Endothelial cell of umbilical vein (primary cell): ENCODE data around the gene MAPT. TPM values are rescaled to one million over a fixed set of nuclear protein-coding genes. Genes with fewer than 3 reads are reported as not detected.

Experiments used
- BruUV-seq: library from RNA; stranded (reverse); fragments of 400-500 nt; replicated peaks from 2 replicates; lab custom pipeline; 2021; lab: Mats Ljungman, UMichigan
- CTCF ChIA-PET: fragments of 300-600, 350-600 bp; sonication (Branson Sonifier 250); formaldehyde crosslinking; loops from one replicate; lab custom pipeline; 2021; ENCODE audit warnings: antibody characterized with exemption, inconsistent platforms; lab: Charles Lee
- POLR2A ChIA-PET: fragments of 300-600, 350-600 bp; sonication (Branson Sonifier 250); formaldehyde crosslinking; loops from one replicate; lab custom pipeline; 2021; ENCODE audit warnings: antibody characterized with exemption, inconsistent platforms; lab: Charles Lee
- DNase-seq: peaks from one replicate; pipeline ENCODE4 v3.0.0-alpha.2; 2011; ENCODE audit warnings: low read depth, low spot score
- FAIRE-seq: peaks from 2 replicates; lab custom pipeline; 2011; peaks lifted over from hg19 to GRCh38; lab: Jason Lieb, UNC
- H2AFZ ChIP-seq: 2 replicates; pipeline ENCODE4 v1.6.0; 2012; ENCODE audit warnings: low read depth, low read length, control low read depth, inconsistent platforms
- H3K27ac ChIP-seq: 2 replicates; pipeline ENCODE4 v1.5.1; 2011; ENCODE audit warnings: low read depth, mild to moderate bottlenecking, control low read depth, low read length, moderate library complexity; ENCODE audit not compliant: insufficient read depth
- H3K27me3 ChIP-seq, 2 experiments: 2 replicates each; pipeline versions ENCODE4 v1.6.0 to v1.6.1; 2011; ENCODE audit warnings: low read length in 2 of 2, mixed read lengths in 1 of 2; ENCODE audit not compliant: control insufficient read depth in 2 of 2, insufficient read depth in 2 of 2
- H3K36me3 ChIP-seq, 2 experiments: 2 replicates in 1 of 2; 3 replicates in 1 of 2; pipeline ENCODE4 v1.5.1; 2011; ENCODE audit warnings: low read length in 2 of 2, mild to moderate bottlenecking in 1 of 2, moderate library complexity in 1 of 2; ENCODE audit not compliant: control insufficient read depth in 2 of 2, insufficient read depth in 2 of 2; ENCODE audit errors: extremely low read depth in 1 of 2
- H3K4me1 ChIP-seq: 3 replicates; pipeline ENCODE4 v1.5.1; 2011; ENCODE audit warnings: mild to moderate bottlenecking, low read length; ENCODE audit not compliant: control insufficient read depth, insufficient read depth; ENCODE audit errors: extremely low read depth
- H3K4me2 ChIP-seq: 2 replicates; pipeline ENCODE4 v1.6.1; 2011; ENCODE audit warnings: low read length, control low read depth, mixed read lengths; ENCODE audit not compliant: insufficient read depth
- H3K4me3 ChIP-seq, 3 experiments: fragments of 200-600 bp in 1 of 3; sonication (generic), shearing (Covaris generic) in 1 of 3; replicated peaks in 1 of 3; 2 replicates each; pipeline ENCODE4 v1.5.1; 2011 to 2016; ENCODE audit warnings: control low read depth in 3 of 3, low read length in 3 of 3, mild to moderate bottlenecking in 2 of 3, inconsistent platforms in 1 of 3, low read depth in 1 of 3, moderate library complexity in 1 of 3; ENCODE audit not compliant: insufficient read depth in 1 of 3
- H3K79me2 ChIP-seq: 2 replicates; pipeline ENCODE4 v1.6.0; 2012; ENCODE audit warnings: low read length, inconsistent platforms; ENCODE audit not compliant: control insufficient read depth, insufficient read depth
- H3K9ac ChIP-seq: replicated peaks from 2 replicates; pipeline ENCODE3; 2011; ENCODE audit warnings: low read length, control low read depth; ENCODE audit not compliant: insufficient read depth; ENCODE audit errors: extremely low read depth
- H3K9me1 ChIP-seq: replicated peaks from 3 replicates; pipeline ENCODE4 v1.6.0; 2011; ENCODE audit warnings: mild to moderate bottlenecking, low read length; ENCODE audit not compliant: control insufficient read depth, insufficient read depth; ENCODE audit errors: extremely low read depth
- H3K9me3 ChIP-seq: replicated peaks from 2 replicates; pipeline ENCODE4 v1.5.1; 2012; ENCODE audit warnings: low read length, inconsistent platforms; ENCODE audit not compliant: control insufficient read depth, insufficient read depth
- H4K20me1 ChIP-seq: replicated peaks from 2 replicates; pipeline ENCODE3; 2011; ENCODE audit warnings: mild to moderate bottlenecking, low read length; ENCODE audit not compliant: control insufficient read depth, insufficient read depth; ENCODE audit errors: extremely low read depth
- EZH2 ChIP-seq: IDR thresholded peaks from 2 replicates; pipeline ENCODE4 v1.6.1; 2012; ENCODE audit warnings: borderline replicate concordance, low read depth, mild to moderate bottlenecking, moderate library complexity, low read length, inconsistent platforms; ENCODE audit not compliant: severe bottlenecking
- FOS ChIP-seq: IDR thresholded peaks from 2 replicates; pipeline ENCODE4 v1.6.1; 2011; ENCODE audit warnings: mild to moderate bottlenecking, low read length, moderate library complexity, borderline replicate concordance; ENCODE audit not compliant: insufficient read depth
- GATA2 ChIP-seq: IDR thresholded peaks from 2 replicates; pipeline ENCODE4 v1.7.0; 2011; ENCODE audit warnings: low read depth, mild to moderate bottlenecking, moderate library complexity, mixed read lengths, low read length; ENCODE audit not compliant: insufficient read length, insufficient read depth
- JUN ChIP-seq: IDR thresholded peaks from 2 replicates; pipeline ENCODE4 v1.6.1; 2011; ENCODE audit warnings: borderline replicate concordance, low read depth; ENCODE audit not compliant: insufficient read length, insufficient read depth
- MYC ChIP-seq: IDR thresholded peaks from one replicate; pipeline ENCODE4 v1.6.1; 2011; ENCODE audit warnings: mild to moderate bottlenecking, low read depth, low read length
- POLR2A ChIP-seq: IDR thresholded peaks from 2 replicates; pipeline ENCODE4 v1.6.1; 2012; ENCODE audit warnings: low read depth, mild to moderate bottlenecking, control low read depth, low read length
- POLR2AphosphoS5 ChIP-seq: IDR thresholded peaks from 2 replicates; pipeline ENCODE4 v1.6.1; 2012; ENCODE audit warnings: low read depth, mild to moderate bottlenecking, control low read depth, low read length, moderate library complexity; ENCODE audit not compliant: insufficient read depth
- dilution Hi-C: fragments of 300-500 bp; cut with MboI; formaldehyde crosslinking; loops from one replicate; pipeline ENCODE4 v1.15.0; 2019; ENCODE audit warnings: low sequenced_read_pairs; ENCODE audit not compliant: extremely low pct_ligation_motif_present
- intact Hi-C: fragments of 100-400 bp; cut with micrococcal nuclease; formaldehyde crosslinking; loops from one replicate; pipeline ENCODE4 v1.10.0; 2022
- polyA plus RNA-seq, 4 experiments: library from polyadenylated mRNA; depleted of rRNA in 3 of 4; stranded (reverse) in 3 of 4; unstranded in 1 of 4; fragments of >200 nt; gene quantifications; 2 replicates each; pipeline versions ENCODE4 v1.2.1 to v1.2.3, GENCODE V29; 2011 to 2012; ENCODE audit warnings: missing spikeins in 1 of 4
- total RNA-seq: library from RNA; stranded (reverse); gene quantifications from 2 replicates; pipeline ENCODE4 v1.2.3, GENCODE V29; 2021
- TF ChIP-seq, protein P1 (sequence below), 2 donors: IDR thresholded peaks; 1 replicate in 1 of 2; 2 replicates in 1 of 2; pipeline ENCODE4 v1.5.1; 2011; ENCODE audit warnings: low read length in 2 of 2, mild to moderate bottlenecking in 2 of 2, moderate library complexity in 2 of 2, control low read depth in 1 of 2, inconsistent platforms in 1 of 2, low read depth in 1 of 2; ENCODE audit not compliant: insufficient read depth in 1 of 2; ENCODE audit errors: extremely low read depth in 1 of 2
- TF ChIP-seq, protein P2 (sequence below): IDR thresholded peaks from 2 replicates; pipeline ENCODE4 v1.6.1; 2011; ENCODE audit not compliant: insufficient read depth, insufficient read length

MAPT gene
- total and polyA plus RNA-seq, 2 donors (not counting 3 experiments of a cell fraction or from before 2014, with no cell fraction given) = 0.04 to 0.51 TPM

DNA sequence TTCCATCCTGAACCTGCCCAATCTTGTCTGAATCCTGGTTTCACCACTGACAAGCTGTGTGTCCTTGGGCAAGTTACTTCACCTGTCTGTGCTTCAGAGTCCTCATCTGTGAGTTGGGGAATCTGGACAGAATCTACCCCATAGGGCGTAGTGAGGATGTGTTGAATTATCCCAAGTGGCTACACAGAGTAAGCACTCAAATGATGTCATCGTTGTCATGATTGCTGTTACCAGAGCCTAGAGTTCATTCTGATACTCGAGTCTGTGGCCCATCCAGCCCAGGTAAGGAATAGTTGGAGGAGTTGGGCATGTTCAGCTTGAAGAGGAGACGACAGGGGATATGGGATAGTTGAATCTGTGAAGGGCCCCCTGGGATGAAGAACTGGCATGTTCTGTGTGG, 45.9 kb downstream of the MAPT start:
- TF ChIP-seq POLR2AphosphoS5 (no peak), MYC (no peak), POLR2A (no peak), FOS (no peak), GATA2 (no peak), EZH2 (no peak), JUN (no peak)
- TF ChIP-seq, protein P1, sequence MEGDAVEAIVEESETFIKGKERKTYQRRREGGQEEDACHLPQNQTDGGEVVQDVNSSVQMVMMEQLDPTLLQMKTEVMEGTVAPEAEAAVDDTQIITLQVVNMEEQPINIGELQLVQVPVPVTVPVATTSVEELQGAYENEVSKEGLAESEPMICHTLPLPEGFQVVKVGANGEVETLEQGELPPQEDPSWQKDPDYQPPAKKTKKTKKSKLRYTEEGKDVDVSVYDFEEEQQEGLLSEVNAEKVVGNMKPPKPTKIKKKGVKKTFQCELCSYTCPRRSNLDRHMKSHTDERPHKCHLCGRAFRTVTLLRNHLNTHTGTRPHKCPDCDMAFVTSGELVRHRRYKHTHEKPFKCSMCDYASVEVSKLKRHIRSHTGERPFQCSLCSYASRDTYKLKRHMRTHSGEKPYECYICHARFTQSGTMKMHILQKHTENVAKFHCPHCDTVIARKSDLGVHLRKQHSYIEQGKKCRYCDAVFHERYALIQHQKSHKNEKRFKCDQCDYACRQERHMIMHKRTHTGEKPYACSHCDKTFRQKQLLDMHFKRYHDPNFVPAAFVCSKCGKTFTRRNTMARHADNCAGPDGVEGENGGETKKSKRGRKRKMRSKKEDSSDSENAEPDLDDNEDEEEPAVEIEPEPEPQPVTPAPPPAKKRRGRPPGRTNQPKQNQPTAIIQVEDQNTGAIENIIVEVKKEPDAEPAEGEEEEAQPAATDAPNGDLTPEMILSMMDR (IDR thresholded peaks at IDR 0.05; ENCODE audit: extremely low read depth in 1 of 2, insufficient read depth in 1 of 2, low read depth in 1 of 2, low read length in 2 of 2) = no peak
- TF ChIP-seq, protein P2, sequence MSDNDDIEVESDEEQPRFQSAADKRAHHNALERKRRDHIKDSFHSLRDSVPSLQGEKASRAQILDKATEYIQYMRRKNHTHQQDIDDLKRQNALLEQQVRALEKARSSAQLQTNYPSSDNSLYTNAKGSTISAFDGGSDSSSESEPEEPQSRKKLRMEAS = no peak
- no peaks in the 10 kb centered on the region for H3K9me1 ChIP-seq
- ChIA-PET CTCF (interaction anchor here (1.9 to 6.6 kb wide), 2 partner anchors 9 to 10 kb away, joined by 5 to 34 read pairs; no protein-coding TSS in a partner anchor), POLR2A (no interaction called here)
- BruUV-seq = no TSS peak
- no peaks in the 10 kb centered on the region for H3K9me3 ChIP-seq
- dilution Hi-C loops = no loop called here
- no peak overlapping the region for H3K4me2 ChIP-seq
- no peak overlapping the region for H2AFZ ChIP-seq
- H3K9ac ChIP-seq = no peak overlapping the region
- no peaks in the 10 kb centered on the region for H3K4me1 ChIP-seq
- no peaks in the 10 kb centered on the region for H3K79me2 ChIP-seq
- H3K4me3 ChIP-seq = no peak overlapping the region
- no peak overlapping the region for H3K27ac ChIP-seq
- intact Hi-C loops = no loop called here
- H3K36me3 ChIP-seq = no peaks in the 10 kb centered on the region
- peaks cover 8 to 13% of the 10 kb centered on the region in 2 experiments for H3K27me3 ChIP-seq
- no peak for FAIRE-seq
- no peaks in the 10 kb centered on the region for H4K20me1 ChIP-seq
- DNase-seq = no peak
